Peyer's patch (tissue), 4 donors: ENCODE data around the gene DPPA4. TPM values are rescaled to one million over a fixed set of nuclear protein-coding genes. Genes with fewer than 3 reads are reported as not detected.

Experiments
- DNase-seq, 3 donors: peaks; one replicate each; pipeline ENCODE4 v3.0.0-alpha.2; 2017 to 2019
- H3K27ac ChIP-seq, 4 donors: fragments of 200-600 bp; sonication (generic); one replicate each; pipeline ENCODE4 v1.5.1; 2016 to 2019
- H3K27me3 ChIP-seq, 2 donors: fragments of 200-600 bp; sonication (generic); one replicate each; pipeline ENCODE4 v1.5.1; 2019
- H3K36me3 ChIP-seq, 3 donors: fragments of 200-600 bp; sonication (generic); one replicate each; pipeline ENCODE4 v1.5.1; 2016 to 2019
- H3K4me1 ChIP-seq, 4 donors: fragments of 200-600 bp; sonication (generic); one replicate each; pipeline ENCODE4 v1.5.1; 2016 to 2019
- H3K4me3 ChIP-seq, 4 donors: fragments of 200-600 bp; sonication (generic); 1 replicate in 3 of 4; 2 replicates in 1 of 4; pipeline ENCODE4 v1.5.1; 2016 to 2019; ENCODE audit warnings: mild to moderate bottlenecking in 1 of 4
- H3K9me3 ChIP-seq, 4 donors: fragments of 200-600 bp; sonication (generic); one replicate each; pipeline ENCODE4 v1.5.1; 2016 to 2019; ENCODE audit warnings: mild to moderate bottlenecking in 1 of 4
- CTCF ChIP-seq, 6 experiments: fragments of 450-650 bp in 4 of 6; fragments of 200-600 bp in 2 of 6; sonication (generic) in 1 of 6; IDR thresholded peaks; one replicate each; pipeline ENCODE4 v1.5.1; 2017 to 2019; ENCODE audit warnings: antibody characterized with exemption in 6 of 6, mild to moderate bottlenecking in 3 of 6, moderate library complexity in 1 of 6
- POLR2A ChIP-seq, 2 donors: fragments of 450-650 bp; IDR thresholded peaks; one replicate each; pipeline ENCODE4 v1.5.1; 2017; ENCODE audit warnings: antibody characterized with exemption in 2 of 2, mild to moderate bottlenecking in 2 of 2, moderate library complexity in 2 of 2
- total RNA-seq, 4 donors: library from RNA; depleted of rRNA; stranded (reverse); fragments of >200 nt; gene quantifications; one replicate each; pipeline ENCODE4 v1.1.0, GENCODE V29; 2016

Gene DPPA4
- total RNA-seq, 4 donors from 2014 or later, result not detected

DNA sequence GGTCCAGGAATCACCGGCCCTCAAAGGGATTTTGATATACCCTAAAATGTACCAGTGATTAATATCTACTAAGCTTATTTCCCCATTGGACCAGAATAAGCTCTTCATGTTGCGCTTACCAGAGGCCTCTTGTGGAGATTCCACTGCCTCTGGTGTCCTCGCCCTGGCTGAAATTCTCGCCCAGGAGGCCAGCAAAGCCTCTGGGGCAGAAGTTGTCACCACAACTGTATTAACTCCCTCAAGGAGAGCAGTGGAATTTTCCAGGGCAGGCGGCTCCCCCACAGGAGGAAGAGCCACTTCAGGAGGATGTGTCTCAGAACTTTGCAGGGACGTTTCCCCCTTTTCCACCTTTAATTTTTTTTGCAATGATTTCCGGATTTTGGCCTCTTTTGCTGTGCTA is 6.9 kb downstream of the DPPA4 start:
- no peak overlapping the region for H3K27ac ChIP-seq
- no peaks in the 10 kb centered on the region for H3K9me3 ChIP-seq
- no peak for DNase-seq
- no peaks in the 10 kb centered on the region for H3K4me1 ChIP-seq
- no peaks in the 10 kb centered on the region for H3K27me3 ChIP-seq
- no peak for TF ChIP-seq CTCF (IDR thresholded peaks at IDR 0.05)
- TF ChIP-seq POLR2A (IDR thresholded peaks at IDR 0.05), result no peak
- H3K4me3 ChIP-seq, result no peak overlapping the region
- H3K36me3 ChIP-seq, result no peaks in the 10 kb centered on the region

GRCh38 chr3:109328202-109328601 is 9.1 kb downstream of the DPPA4 start:
- no peaks in the 10 kb centered on the region for H3K9me3 ChIP-seq
- DNase-seq, result no peak
- no peak overlapping the region for H3K27ac ChIP-seq
- H3K4me3 ChIP-seq, result no peak overlapping the region
- TF ChIP-seq POLR2A (IDR thresholded peaks at IDR 0.05) (no peak), CTCF (IDR thresholded peaks at IDR 0.05) (no peak)
- H3K36me3 ChIP-seq, result no peaks in the 10 kb centered on the region
- no peaks in the 10 kb centered on the region for H3K4me1 ChIP-seq
- no peaks in the 10 kb centered on the region for H3K27me3 ChIP-seq

- H3K4me3 ChIP-seq, result no peak overlapping the region
- no peak for DNase-seq
- no peaks in the 10 kb centered on the region for H3K36me3 ChIP-seq
- H3K4me1 ChIP-seq, result no peaks in the 10 kb centered on the region
- no peaks in the 10 kb centered on the region for H3K9me3 ChIP-seq
- no peak overlapping the region for H3K27ac ChIP-seq
- no peaks in the 10 kb centered on the region for H3K27me3 ChIP-seq
- TF ChIP-seq CTCF (IDR thresholded peaks at IDR 0.05) (no peak), POLR2A (IDR thresholded peaks at IDR 0.05) (no peak)
Measured at GRCh38 chr3:109325657-109326056, 11.7 kb downstream of the DPPA4 start.

DNA sequence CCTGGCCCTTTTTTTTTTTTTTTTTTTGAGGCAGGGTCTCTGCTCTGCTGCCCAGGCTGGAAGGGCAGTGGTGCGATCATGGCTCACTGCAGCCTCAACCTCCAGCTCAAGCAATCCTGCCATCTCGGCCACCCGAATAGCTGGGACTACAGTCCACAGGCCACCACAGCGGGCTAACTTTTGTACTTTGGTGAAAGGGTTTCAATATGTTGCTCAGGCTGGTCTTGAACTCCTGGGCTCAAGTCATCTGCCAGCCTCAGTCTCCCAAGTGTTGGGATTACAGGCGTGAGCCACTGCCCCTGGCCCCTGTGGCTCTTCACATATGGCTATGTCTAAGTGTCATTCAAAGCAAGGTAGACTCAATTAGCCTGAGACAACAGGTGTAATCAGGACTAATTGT is 12.2 kb downstream of the DPPA4 start:
- no peaks in the 10 kb centered on the region for H3K4me1 ChIP-seq
- no peak for TF ChIP-seq CTCF (IDR thresholded peaks at IDR 0.05)
- TF ChIP-seq POLR2A (IDR thresholded peaks at IDR 0.05), result no peak
- no peak overlapping the region for H3K27ac ChIP-seq
- H3K9me3 ChIP-seq, result no peaks in the 10 kb centered on the region
- no peak overlapping the region for H3K4me3 ChIP-seq
- DNase-seq, result no peak
- no peaks in the 10 kb centered on the region for H3K27me3 ChIP-seq
- H3K36me3 ChIP-seq, result no peaks in the 10 kb centered on the region

- no peaks in the 10 kb centered on the region for H3K9me3 ChIP-seq
- no peaks in the 10 kb centered on the region for H3K36me3 ChIP-seq
- no peak within 1 kb of the TSS for H3K4me3 ChIP-seq
- H3K27me3 ChIP-seq, result no peaks in the 10 kb centered on the region
- no peak within 1 kb of the TSS for H3K27ac ChIP-seq
- no peaks in the 10 kb centered on the region for H3K4me1 ChIP-seq
- TF ChIP-seq CTCF (IDR thresholded peaks at IDR 0.05) (no peak), POLR2A (IDR thresholded peaks at IDR 0.05) (no peak)
- DNase-seq, result no peak
Measured at GRCh38 chr3:109316162-109316730, 21.1 kb downstream of the DPPA4 start, which contains the start of gene DPPA2. Gene DPPA2, minus strand, starts transcription at chr3:109316517. Its CDS starts 1,975 bp downstream, at chr3:109314542.

DNA sequence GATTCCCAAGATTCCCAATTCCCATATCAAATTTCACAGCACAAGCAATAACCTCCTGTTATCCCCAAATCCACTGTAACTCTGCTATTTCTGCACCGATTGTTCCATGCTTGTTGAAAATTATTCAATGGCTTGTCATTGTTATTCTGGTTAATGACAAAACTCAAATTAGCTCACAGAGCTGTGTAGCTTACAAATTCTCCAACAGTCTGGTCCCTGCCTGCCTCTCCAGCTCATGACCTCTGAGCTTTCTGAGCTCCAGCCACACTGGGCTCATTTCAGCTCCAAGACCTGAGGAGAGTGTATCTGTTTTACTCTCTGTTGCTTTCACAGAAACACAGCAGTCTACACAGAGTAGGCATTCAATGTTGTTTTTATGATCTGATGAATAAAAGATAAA is 24.3 kb downstream of the DPPA4 start:
- Histone ChIP-seq H3K4me1 (no peaks in the 10 kb centered on the region), H3K27me3 (no peaks in the 10 kb centered on the region), H3K36me3 (no peaks in the 10 kb centered on the region), H3K27ac (no peak overlapping the region), H3K4me3 (no peak overlapping the region), H3K9me3 (no peaks in the 10 kb centered on the region)
- no peak for TF ChIP-seq POLR2A (IDR thresholded peaks at IDR 0.05)
- DNase-seq, result no peak
